Measurements from ENCODE around the gene THUMPD3. TPM values are rescaled to one million over a fixed set of nuclear protein-coding genes. Genes with fewer than 3 reads are reported as not detected.

The THUMPD3 gene
- total and polyA plus RNA-seq, 2 of the 13 experiments (the other 11 are each of a cell fraction or from before 2014, with no cell fraction given) = 31.2 to 44.1 TPM

GRCh38 chr3:9420850-9421549 lies 58.1 kb downstream of the THUMPD3 start:
- CTCF ChIA-PET (ENCODE audit: low intra/inter-chr PET ratio, low total read pairs) = no interaction called here
- BruUV-seq (replicated peaks) = no TSS peak
- peaks cover 86% of the 10 kb centered on the region for H3K4me1 ChIP-seq (ENCODE audit: insufficient read depth, low read length)
- H3K27me3 ChIP-seq (ENCODE audit: control insufficient read depth in 1 of 2, insufficient read depth in 2 of 2, low read length in 2 of 2) = no peaks in the 10 kb centered on the region
- H3K4me3 ChIP-seq (replicated peaks in 1 of 3; ENCODE audit: insufficient read depth in 1 of 3, low read depth in 2 of 3, low read length in 3 of 3) = no peak overlapping the region
- H3K27ac ChIP-seq (ENCODE audit: extremely low read length, insufficient read depth, low read length) = peak overlapping the region; percentile 16
- no peak for ATAC-seq
- peaks cover 19% of the 10 kb centered on the region; the same call in 1 of the 2 replicates for H4K20me1 ChIP-seq (ENCODE audit: insufficient read depth, low read length)
- 0 out of 2 replicates have a peak overlapping the region, but pooled peaks have one; percentile 10 for H3K9ac ChIP-seq (ENCODE audit: insufficient read depth, low read depth, low read length)
- in situ Hi-C loops (cut with HindIII; ENCODE audit: extremely low pct_ligation_motif_present, low pct_unique_long_range_greater_than_20kb) = no loop called here
- H3K36me3 ChIP-seq (replicated peaks in 1 of 2; ENCODE audit: control insufficient read depth in 1 of 2, insufficient read depth in 2 of 2, low read length in 2 of 2) = peaks cover 0 to 12% of the 10 kb centered on the region in 2 experiments; a peak in 4 of 5 replicates
- peaks cover 91% of the 10 kb centered on the region for H3K79me2 ChIP-seq (ENCODE audit: insufficient read depth, low read length)
- no peak for FAIRE-seq
- 56% methylated on average over 2 of the region's 2 CpGs for WGBS (ENCODE audit: low lambda C conversion rate)
- no peak overlapping the region for H2AFZ ChIP-seq (ENCODE audit: low read length)
- POLR2A ChIA-PET = interaction anchor here (1.2 to 7.8 kb wide), 4 partner anchors 22 to 512 kb away, joined by 3 to 81 read pairs (median 7); partner anchors contain the start of genes CRELD1, SETD5 and THUMPD3
- no peak for DNase-seq (ENCODE audit: low spot score)
- intact Hi-C loops (cut with micrococcal nuclease; ENCODE audit: unreplicated experiment) = loop anchor here (5.0 kb wide), 1 partner anchor 34 kb away; no protein-coding TSS in a partner anchor
- no peaks in the 10 kb centered on the region for H3K9me3 ChIP-seq (ENCODE audit: low read length)
- TF ChIP-seq ZNF770 (CRISPR knock-in tag; IDR thresholded peaks at IDR 0.05) (peak; percentile 47; the same call in 1 of the 2 replicates), ZNF121 (CRISPR knock-in tag; IDR thresholded peaks at IDR 0.05) (peak; percentile 90), ZNF761 (CRISPR knock-in tag; conservative IDR thresholded peaks at IDR 0.05) (no peak)
- peak overlapping the region; percentile 73; the same call in 1 of the 2 replicates for H3K4me2 ChIP-seq (ENCODE audit: low read depth, low read length)

Data from HepG2 (cell line).